Calu3 (cell line): ENCODE measurements around the gene IL1RAPL2. TPM values are rescaled to one million over a fixed set of nuclear protein-coding genes. Genes with fewer than 3 reads are reported as not detected.

Experiments
- BruUV-seq: library from RNA; stranded (reverse); fragments of 400-500 nt; replicated peaks from 2 replicates; lab custom pipeline; 2021; lab: Mats Ljungman, UMichigan
- CTCF ChIA-PET: fragments of 300-600 bp; sonication (Branson Sonifier 250); formaldehyde crosslinking; loops from one replicate; lab custom pipeline; 2022; ENCODE audit warnings: antibody characterized with exemption; lab: Charles Lee
- DNase-seq: peaks from one replicate; pipeline ENCODE4 v3.0.0; 2022
- H3K27ac Mint-ChIP-seq: one replicate; pipeline ENCODE4 v1.8.0; 2022; ENCODE audit warnings: mixed read lengths; ENCODE audit not compliant: unreplicated experiment
- H3K27me3 Mint-ChIP-seq: one replicate; pipeline ENCODE4 v1.8.0; 2022; ENCODE audit warnings: mixed read lengths; ENCODE audit not compliant: unreplicated experiment
- H3K36me3 Mint-ChIP-seq: one replicate; pipeline ENCODE4 v1.8.0; 2022; ENCODE audit warnings: mild to moderate bottlenecking, moderate library complexity, mixed read lengths; ENCODE audit not compliant: insufficient read depth, unreplicated experiment
- H3K4me1 Mint-ChIP-seq: one replicate; pipeline ENCODE4 v1.8.0; 2022; ENCODE audit warnings: mild to moderate bottlenecking, low read depth, mixed read lengths; ENCODE audit not compliant: unreplicated experiment
- H3K4me3 Mint-ChIP-seq: one replicate; pipeline ENCODE4 v1.8.0; 2022; ENCODE audit warnings: mild to moderate bottlenecking, low read depth, moderate library complexity, mixed read lengths; ENCODE audit not compliant: unreplicated experiment
- H3K9me3 Mint-ChIP-seq: one replicate; pipeline ENCODE4 v1.8.0; 2022; ENCODE audit warnings: low read depth, mixed read lengths; ENCODE audit not compliant: unreplicated experiment
- CTCF ChIP-seq: fragments of 200-600 bp; IDR thresholded peaks from one replicate; pipeline ENCODE4 v1.8.0; 2022; ENCODE audit warnings: antibody characterized with exemption; ENCODE audit not compliant: unreplicated experiment
- intact Hi-C: fragments of 100-400 bp; cut with micrococcal nuclease; formaldehyde crosslinking; loops from one replicate; pipeline ENCODE4 v1.10.0; 2022; ENCODE audit not compliant: unreplicated experiment
- total RNA-seq: library from RNA; stranded (reverse); gene quantifications from 2 replicates; pipeline ENCODE4 v1.2.3, GENCODE V29; 2022

The IL1RAPL2 gene
- total RNA-seq, 1 experiment from 2014 or later, result not detected

- H3K4me1 Mint-ChIP-seq, result no peaks in the 10 kb centered on the region
- peaks cover 17% of the 10 kb centered on the region for H3K9me3 Mint-ChIP-seq
- H3K4me3 Mint-ChIP-seq, result no peak overlapping the region
- H3K27ac Mint-ChIP-seq, result no peak overlapping the region
- H3K27me3 Mint-ChIP-seq, result no peaks in the 10 kb centered on the region
- H3K36me3 Mint-ChIP-seq, result no peaks in the 10 kb centered on the region
- DNase-seq, result no peak
- BruUV-seq, result no TSS peak
- intact Hi-C loops, result no loop called here
- TF ChIP-seq CTCF, result no peak
- CTCF ChIA-PET, result no interaction called here
These were observed 914.8 kb downstream of the IL1RAPL2 start for GRCh38 chrX:105480646-105481310.

GRCh38 chrX:105483011-105483410, 917.0 kb downstream of the IL1RAPL2 start:
- Mint-ChIP-seq H3K27me3 (no peaks in the 10 kb centered on the region), H3K27ac (no peak overlapping the region), H3K4me3 (no peak overlapping the region), H3K36me3 (no peaks in the 10 kb centered on the region), H3K4me1 (no peaks in the 10 kb centered on the region), H3K9me3 (peaks cover 15% of the 10 kb centered on the region)
- DNase-seq, result no peak
- intact Hi-C loops, result no loop called here
- CTCF ChIA-PET, result no interaction called here
- TF ChIP-seq CTCF, result no peak
- BruUV-seq, result no TSS peak

GRCh38 chrX:105488716-105489115, 922.7 kb downstream of the IL1RAPL2 start:
- peaks cover 9% of the 10 kb centered on the region for H3K9me3 Mint-ChIP-seq
- CTCF ChIA-PET, result no interaction called here

GRCh38 chrX:105495376-105495775, 929.4 kb downstream of the IL1RAPL2 start:
- CTCF ChIA-PET, result no interaction called here
- TF ChIP-seq CTCF, result no peak
- H3K4me3 Mint-ChIP-seq, result no peak overlapping the region

More at GRCh38 chrX:105488716-105489115, 922.7 kb downstream of the IL1RAPL2 start:
- Mint-ChIP-seq H3K27ac (no peak overlapping the region), H3K36me3 (no peaks in the 10 kb centered on the region), H3K4me3 (no peak overlapping the region), H3K27me3 (no peaks in the 10 kb centered on the region), H3K4me1 (no peaks in the 10 kb centered on the region)
- DNase-seq, result no peak
- TF ChIP-seq CTCF, result no peak
- no TSS peak for BruUV-seq
- intact Hi-C loops, result no loop called here

More at GRCh38 chrX:105495376-105495775, 929.4 kb downstream of the IL1RAPL2 start:
- no peaks in the 10 kb centered on the region for H3K27me3 Mint-ChIP-seq
- no peak overlapping the region for H3K27ac Mint-ChIP-seq
- BruUV-seq, result no TSS peak
- H3K9me3 Mint-ChIP-seq, result peaks cover 2% of the 10 kb centered on the region
- DNase-seq, result no peak
- H3K36me3 Mint-ChIP-seq, result no peaks in the 10 kb centered on the region
- intact Hi-C loops, result no loop called here
- H3K4me1 Mint-ChIP-seq, result no peaks in the 10 kb centered on the region
